ENCODE measurements around the gene GAGE10. TPM values are rescaled to one million over a fixed set of nuclear protein-coding genes. Genes with fewer than 3 reads are reported as not detected.

The GAGE10 gene
- total RNA-seq, 1 experiment from 2014 or later, result not detected

GRCh38 chrX:49266523-49267445 lies 36.7 kb upstream of the GAGE10 start:
- Histone ChIP-seq H4K20me1 (ENCODE audit: insufficient read depth) (no peaks in the 10 kb centered on the region), H2AFZ (ENCODE audit: low read depth, low read length, poor library complexity, severe bottlenecking) (no peak overlapping the region), H3K27me3 (ENCODE audit: insufficient read depth, low read length) (no peaks in the 10 kb centered on the region), H3K9me3 (ENCODE audit: control insufficient read depth in 1 of 2, insufficient read depth in 1 of 2, low read depth in 1 of 2, low read length in 2 of 2) (no peaks in the 10 kb centered on the region), H3K9ac (ENCODE audit: low read length) (no peak overlapping the region), H3K4me2 (ENCODE audit: low read length) (no peak overlapping the region), H3K4me1 (ENCODE audit: control insufficient read depth in 1 of 2, insufficient read depth in 2 of 2, low read length in 2 of 2) (peaks cover 8 to 23% of the 10 kb centered on the region in 2 experiments), H3K79me2 (ENCODE audit: insufficient read depth, low read length) (peaks cover 3% of the 10 kb centered on the region; the same call in 1 of the 2 replicates), H3K36me3 (ENCODE audit: control insufficient read depth in 1 of 2, insufficient read depth in 2 of 2, low read length in 2 of 2) (no peaks in the 10 kb centered on the region), H3K9me2 (ENCODE audit: insufficient read depth) (no peaks in the 10 kb centered on the region), H3K4me3 (replicated peaks in 1 of 2; ENCODE audit: low read depth in 1 of 2, low read length in 2 of 2) (no peak overlapping the region), H3K27ac (ENCODE audit: low read depth, low read length) (no peak overlapping the region)
- ATAC-seq (no peak), DNase-seq (ENCODE audit: low read depth, low spot score) (no peak)
- intact Hi-C loops (cut with micrococcal nuclease), result no loop called here
- CTCF ChIA-PET, result no interaction called here
- TF ChIP-seq POLR2AphosphoS5 (IDR thresholded peaks at IDR 0.05; ENCODE audit: low read depth, low read length), result no peak
- no peak for TF ChIP-seq REST (IDR thresholded peaks at IDR 0.05; ENCODE audit: low read depth)
- no peak for TF ChIP-seq CBX3 (IDR thresholded peaks at IDR 0.05; ENCODE audit: low read depth)
- no peak for TF ChIP-seq YY1 (IDR thresholded peaks at IDR 0.05; ENCODE audit: extremely low read depth, insufficient replicate concordance, low read depth, low read length)
- TF ChIP-seq SRF (IDR thresholded peaks at IDR 0.05; ENCODE audit: low read depth), result no peak
- no peak for TF ChIP-seq CTCF (IDR thresholded peaks at IDR 0.05 in 2 of 3, conservative IDR thresholded peaks at IDR 0.05 in 1 of 3; ENCODE audit: borderline replicate concordance in 1 of 3, insufficient read depth in 1 of 3, low read depth in 2 of 3, low read length in 2 of 3)
- TF ChIP-seq CEBPB (IDR thresholded peaks at IDR 0.05; ENCODE audit: low read depth), result no peak
- TF ChIP-seq MAX (IDR thresholded peaks at IDR 0.05), result no peak
- TF ChIP-seq ZBTB33 (IDR thresholded peaks at IDR 0.05; ENCODE audit: extremely low read depth, insufficient replicate concordance, low read length), result no peak
- no peak for TF ChIP-seq SP1 (IDR thresholded peaks at IDR 0.05; ENCODE audit: low read depth)
- no TSS peak for BruUV-seq (replicated peaks)
- RAD21 ChIA-PET (ENCODE audit: low non-redundant PET in 1 of 2, low total read pairs in 2 of 2, uncharacterized antibody in 2 of 2, unreplicated experiment in 2 of 2), result no interaction called here
- POLR2A ChIA-PET, result no interaction called here
